Measurements from ENCODE around the gene TMUB1.

The TMUB1 gene

GRCh38 chr7:151081170-151082101 is 1.9 kb downstream of the TMUB1 start:
- Histone ChIP-seq H2AFZ (ENCODE audit: low read depth, low read length) (no peak overlapping the region), H3K27me3 (ENCODE audit: insufficient read depth, low read length) (no peaks in the 10 kb centered on the region), H3K9me3 (ENCODE audit: low read length) (no peaks in the 10 kb centered on the region), H3K36me3 (ENCODE audit: insufficient read depth, low read length) (peaks cover 6% of the 10 kb centered on the region), H3K4me3 (ENCODE audit: low read length) (peak overlapping the region; percentile 75), H3K4me1 (ENCODE audit: insufficient read depth, low read length) (peaks cover 52% of the 10 kb centered on the region)

- H3K4me1 ChIP-seq (ENCODE audit: insufficient read depth, low read length) = peaks cover 51% of the 10 kb centered on the region
- no peaks in the 10 kb centered on the region for H3K27me3 ChIP-seq (ENCODE audit: insufficient read depth, low read length)
- H3K4me3 ChIP-seq (ENCODE audit: low read length) = peak within 1 kb of the TSS; percentile 74
- peaks cover 9% of the 10 kb centered on the region for H3K36me3 ChIP-seq (ENCODE audit: insufficient read depth, low read length)
- H3K9me3 ChIP-seq (ENCODE audit: low read length) = no peaks in the 10 kb centered on the region
- H2AFZ ChIP-seq (ENCODE audit: low read depth, low read length) = peak within 1 kb of the TSS; percentile 58
Measured at GRCh38 chr7:151080522-151081169, 2.6 kb downstream of the TMUB1 start, which contains the start of gene FASTK. Gene FASTK (minus strand): TSS chr7:151080809. CDS start chr7:151080766, 43 bp downstream.

- Histone ChIP-seq H3K4me1 (ENCODE audit: insufficient read depth, low read length) (peaks cover 46% of the 10 kb centered on the region), H3K9me3 (ENCODE audit: low read length) (no peaks in the 10 kb centered on the region), H3K4me3 (ENCODE audit: low read length) (peak overlapping the region; percentile 74), H3K27me3 (ENCODE audit: insufficient read depth, low read length) (no peaks in the 10 kb centered on the region), H2AFZ (ENCODE audit: low read depth, low read length) (peak overlapping the region; percentile 58), H3K36me3 (ENCODE audit: insufficient read depth, low read length) (peaks cover 13% of the 10 kb centered on the region)
Measured at GRCh38 chr7:151080067-151080521, 3.2 kb downstream of the TMUB1 start.

- peaks cover 20% of the 10 kb centered on the region for H3K36me3 ChIP-seq (ENCODE audit: insufficient read depth, low read length)
- no peaks in the 10 kb centered on the region for H3K27me3 ChIP-seq (ENCODE audit: insufficient read depth, low read length)
Measured at GRCh38 chr7:151079199-151079910, 3.9 kb downstream of the TMUB1 start.

GRCh38 chr7:151078233-151079040 is 4.9 kb downstream of the TMUB1 start:
- H3K4me1 ChIP-seq (ENCODE audit: insufficient read depth, low read length) = peaks cover 39% of the 10 kb centered on the region
- no peaks in the 10 kb centered on the region for H3K27me3 ChIP-seq (ENCODE audit: insufficient read depth, low read length)
- no peaks in the 10 kb centered on the region for H3K9me3 ChIP-seq (ENCODE audit: low read length)
- H3K4me3 ChIP-seq (ENCODE audit: low read length) = no peak overlapping the region
- peaks cover 21% of the 10 kb centered on the region for H3K36me3 ChIP-seq (ENCODE audit: insufficient read depth, low read length)
- no peak overlapping the region for H2AFZ ChIP-seq (ENCODE audit: low read depth, low read length)

More at GRCh38 chr7:151079199-151079910, 3.9 kb downstream of the TMUB1 start:
- H3K4me1 ChIP-seq (ENCODE audit: insufficient read depth, low read length) = peaks cover 45% of the 10 kb centered on the region
- no peak overlapping the region for H2AFZ ChIP-seq (ENCODE audit: low read depth, low read length)
- H3K4me3 ChIP-seq (ENCODE audit: low read length) = peak overlapping the region; percentile 74
- no peaks in the 10 kb centered on the region for H3K9me3 ChIP-seq (ENCODE audit: low read length)

GRCh38 chr7:151077705-151078232 is 5.5 kb downstream of the TMUB1 start:
- Histone ChIP-seq H3K27me3 (ENCODE audit: insufficient read depth, low read length) (no peaks in the 10 kb centered on the region), H3K4me1 (ENCODE audit: insufficient read depth, low read length) (peaks cover 37% of the 10 kb centered on the region), H3K9me3 (ENCODE audit: low read length) (no peaks in the 10 kb centered on the region), H3K36me3 (ENCODE audit: insufficient read depth, low read length) (peaks cover 21% of the 10 kb centered on the region), H3K4me3 (ENCODE audit: low read length) (no peak overlapping the region), H2AFZ (ENCODE audit: low read depth, low read length) (no peak overlapping the region)

GRCh38 chr7:151076863-151077704 is 6.2 kb downstream of the TMUB1 start:
- Histone ChIP-seq H3K4me1 (ENCODE audit: insufficient read depth, low read length) (peaks cover 30% of the 10 kb centered on the region), H3K9me3 (ENCODE audit: low read length) (no peaks in the 10 kb centered on the region), H3K36me3 (ENCODE audit: insufficient read depth, low read length) (peaks cover 21% of the 10 kb centered on the region), H3K27me3 (ENCODE audit: insufficient read depth, low read length) (no peaks in the 10 kb centered on the region), H2AFZ (ENCODE audit: low read depth, low read length) (no peak overlapping the region), H3K4me3 (ENCODE audit: low read length) (no peak overlapping the region)

- peaks cover 20% of the 10 kb centered on the region for H3K4me1 ChIP-seq (ENCODE audit: insufficient read depth, low read length)
- H3K36me3 ChIP-seq (ENCODE audit: insufficient read depth, low read length) = peaks cover 30% of the 10 kb centered on the region
Measured at GRCh38 chr7:151075978-151076426, 7.3 kb downstream of the TMUB1 start.

GRCh38 chr7:151075662-151075971 is 7.7 kb downstream of the TMUB1 start:
- H3K4me1 ChIP-seq (ENCODE audit: insufficient read depth, low read length) = peaks cover 17% of the 10 kb centered on the region
- no peak overlapping the region for H2AFZ ChIP-seq (ENCODE audit: low read depth, low read length)
- no peak overlapping the region for H3K4me3 ChIP-seq (ENCODE audit: low read length)
- H3K36me3 ChIP-seq (ENCODE audit: insufficient read depth, low read length) = peaks cover 34% of the 10 kb centered on the region
- no peaks in the 10 kb centered on the region for H3K9me3 ChIP-seq (ENCODE audit: low read length)
- no peaks in the 10 kb centered on the region for H3K27me3 ChIP-seq (ENCODE audit: insufficient read depth, low read length)

More at GRCh38 chr7:151075978-151076426, 7.3 kb downstream of the TMUB1 start:
- no peak overlapping the region for H3K4me3 ChIP-seq (ENCODE audit: low read length)
- no peaks in the 10 kb centered on the region for H3K9me3 ChIP-seq (ENCODE audit: low read length)
- H2AFZ ChIP-seq (ENCODE audit: low read depth, low read length) = no peak overlapping the region
- H3K27me3 ChIP-seq (ENCODE audit: insufficient read depth, low read length) = no peaks in the 10 kb centered on the region

GRCh38 chr7:151074817-151075661 is 8.3 kb downstream of the TMUB1 start:
- no peaks in the 10 kb centered on the region for H3K9me3 ChIP-seq (ENCODE audit: low read length)
- H2AFZ ChIP-seq (ENCODE audit: low read depth, low read length) = no peak overlapping the region
- peaks cover 39% of the 10 kb centered on the region for H3K36me3 ChIP-seq (ENCODE audit: insufficient read depth, low read length)
- H3K4me3 ChIP-seq (ENCODE audit: low read length) = no peak overlapping the region
- no peaks in the 10 kb centered on the region for H3K27me3 ChIP-seq (ENCODE audit: insufficient read depth, low read length)
- peaks cover 17% of the 10 kb centered on the region for H3K4me1 ChIP-seq (ENCODE audit: insufficient read depth, low read length)

GRCh38 chr7:151073990-151074389 is 9.3 kb downstream of the TMUB1 start:
- H2AFZ ChIP-seq (ENCODE audit: low read depth, low read length) = no peak overlapping the region
- H3K36me3 ChIP-seq (ENCODE audit: insufficient read depth, low read length) = peaks cover 47% of the 10 kb centered on the region

More at GRCh38 chr7:151073990-151074389, 9.3 kb downstream of the TMUB1 start:
- Histone ChIP-seq H3K4me1 (ENCODE audit: insufficient read depth, low read length) (peaks cover 6% of the 10 kb centered on the region), H3K27me3 (ENCODE audit: insufficient read depth, low read length) (no peaks in the 10 kb centered on the region), H3K9me3 (ENCODE audit: low read length) (no peaks in the 10 kb centered on the region), H3K4me3 (ENCODE audit: low read length) (no peak overlapping the region)

Measured in neuron (in vitro differentiated cells).